IMR-90 (cell line): ENCODE results near the gene ACBD3. TPM values are rescaled to one million over a fixed set of nuclear protein-coding genes. Genes with fewer than 3 reads are reported as not detected.

Source experiments
- ATAC-seq: fragments of 200-7000 bp; cut with Tn5 transposase; 2 replicates; pipeline ENCODE4 v1.9.1; 2020; ENCODE audit warnings: low read depth, mild to moderate bottlenecking, moderate library complexity
- BruUV-seq: library from RNA; stranded (reverse); fragments of 400-500 nt; replicated peaks from 2 replicates; lab custom pipeline; 2021; lab: Mats Ljungman, UMichigan
- CTCF ChIA-PET: fragments of 300-600 bp; formaldehyde crosslinking; extraction: SDS; loops from one replicate; lab custom pipeline; 2021; ENCODE audit warnings: antibody characterized with exemption; lab: Yijun Ruan, JAX
- POLR2A ChIA-PET: fragments of 300-600 bp; sonication (Branson Sonifier 250); formaldehyde crosslinking; loops from one replicate; lab custom pipeline; 2022; ENCODE audit warnings: antibody characterized with exemption; ENCODE audit not compliant: unreplicated experiment; lab: Charles Lee
- DNase-seq: peaks from one replicate; pipeline ENCODE4 v3.0.0; 2013
- H2AFZ ChIP-seq: replicated peaks from 2 replicates; pipeline ENCODE3; 2013; ENCODE audit warnings: low read length, mild to moderate bottlenecking; ENCODE audit not compliant: poor library complexity
- H2AK5ac ChIP-seq: 2 replicates; pipeline ENCODE4 v1.6.1; 2013; ENCODE audit warnings: low read depth, low read length, inconsistent platforms
- H2AK9ac ChIP-seq: replicated peaks from 2 replicates; pipeline ENCODE3; 2013; ENCODE audit warnings: mild to moderate bottlenecking, low read depth, low read length, moderate library complexity; ENCODE audit not compliant: poor library complexity
- H2BK120ac ChIP-seq: 2 replicates; pipeline ENCODE4 v1.6.1; 2013; ENCODE audit warnings: low read depth, low read length, inconsistent platforms
- H2BK15ac ChIP-seq: 3 replicates; pipeline ENCODE4 v1.6.1; 2013; ENCODE audit warnings: low read depth, low read length, inconsistent platforms
- H2BK20ac ChIP-seq: 2 replicates; pipeline ENCODE4 v1.6.1; 2013; ENCODE audit warnings: low read depth, mild to moderate bottlenecking, inconsistent platforms, low read length, moderate library complexity
- H2BK5ac ChIP-seq: 2 replicates; pipeline ENCODE4 v1.6.1; 2013; ENCODE audit warnings: mild to moderate bottlenecking, low read depth, low read length, inconsistent platforms; ENCODE audit not compliant: poor library complexity, severe bottlenecking
- H3K14ac ChIP-seq: replicated peaks from 2 replicates; pipeline ENCODE4 v1.6.1; 2013; ENCODE audit warnings: low read depth, low read length, inconsistent platforms
- H3K18ac ChIP-seq: 2 replicates; pipeline ENCODE4 v1.6.1; 2013; ENCODE audit warnings: low read depth, low read length, control low read depth
- H3K23ac ChIP-seq: 2 replicates; pipeline ENCODE4 v1.6.1; 2013; ENCODE audit warnings: low read depth, low read length, inconsistent platforms
- H3K27ac ChIP-seq: 2 replicates; pipeline ENCODE4 v1.5.1; 2013; ENCODE audit warnings: mild to moderate bottlenecking, control low read depth, low read length; ENCODE audit not compliant: insufficient read depth
- H3K27me3 ChIP-seq: 2 replicates; pipeline ENCODE4 v1.6.1; 2013; ENCODE audit warnings: low read length; ENCODE audit not compliant: control insufficient read depth, insufficient read depth
- H3K36me3 ChIP-seq: 2 replicates; pipeline ENCODE4 v1.6.1; 2013; ENCODE audit warnings: low read length, mixed read lengths; ENCODE audit not compliant: control insufficient read depth, insufficient read depth
- H3K4ac ChIP-seq: 2 replicates; pipeline ENCODE4 v1.6.1; 2013; ENCODE audit warnings: low read depth, low read length, inconsistent platforms
- H3K4me1 ChIP-seq: 2 replicates; pipeline ENCODE4 v1.6.1; 2013; ENCODE audit warnings: low read length, mixed read lengths; ENCODE audit not compliant: control insufficient read depth, insufficient read depth
- H3K4me2 ChIP-seq: 2 replicates; pipeline ENCODE4 v1.6.1; 2013; ENCODE audit warnings: low read depth, mild to moderate bottlenecking, control low read depth, low read length, moderate library complexity
- H3K4me3 ChIP-seq: 2 replicates; pipeline ENCODE4 v1.5.1; 2013; ENCODE audit warnings: low read depth, mild to moderate bottlenecking, control low read depth, low read length, moderate library complexity; ENCODE audit not compliant: insufficient read depth
- H3K56ac ChIP-seq: 2 replicates; pipeline ENCODE4 v1.6.1; 2013; ENCODE audit warnings: low read length, inconsistent platforms; ENCODE audit not compliant: insufficient read depth; ENCODE audit errors: extremely low read depth
- H3K79me1 ChIP-seq, 2 experiments: 2 replicates each; pipeline ENCODE4 v1.6.1; 2013; ENCODE audit warnings: low read length in 2 of 2, inconsistent platforms in 1 of 2, low read depth in 1 of 2
- H3K9ac ChIP-seq: 2 replicates; pipeline ENCODE4 v1.6.1; 2013; ENCODE audit warnings: low read depth, low read length, control low read depth
- H3K9me1 ChIP-seq: 2 replicates; pipeline ENCODE4 v1.6.1; 2013; ENCODE audit warnings: low read length, inconsistent platforms; ENCODE audit not compliant: insufficient read depth
- H3K9me3 ChIP-seq: 2 replicates; pipeline ENCODE4 v1.6.1; 2013; ENCODE audit warnings: low read length; ENCODE audit not compliant: control insufficient read depth, insufficient read depth
- H4K20me1 ChIP-seq: 2 replicates; pipeline ENCODE4 v1.6.1; 2013; ENCODE audit warnings: low read length, inconsistent platforms; ENCODE audit not compliant: insufficient read depth
- H4K5ac ChIP-seq: 2 replicates; pipeline ENCODE4 v1.6.1; 2013; ENCODE audit warnings: mild to moderate bottlenecking, low read depth, low read length, control low read depth
- H4K8ac ChIP-seq, 2 experiments: 2 replicates each; pipeline ENCODE4 v1.6.1; 2013; ENCODE audit warnings: low read depth in 2 of 2, low read length in 2 of 2, control low read depth in 1 of 2, inconsistent platforms in 1 of 2
- H4K91ac ChIP-seq: 2 replicates; pipeline ENCODE4 v1.6.1; 2013; ENCODE audit warnings: low read depth, low read length, inconsistent platforms; ENCODE audit not compliant: insufficient read depth
- BHLHE40 ChIP-seq: fragments of 150-350 bp; IDR thresholded peaks from 2 replicates; pipeline ENCODE4 v1.6.1; 2016; ENCODE audit warnings: mild to moderate bottlenecking, low read depth, low read length
- CEBPB ChIP-seq: IDR thresholded peaks from 2 replicates; pipeline ENCODE4 v1.6.1; 2012; ENCODE audit warnings: low read depth, low read length, improper control_type of control experiment
- CHD1 ChIP-seq: IDR thresholded peaks from 2 replicates; pipeline ENCODE4 v1.6.1; 2012; ENCODE audit warnings: low read depth, low read length, improper control_type of control experiment
- CTCF ChIP-seq: conservative IDR thresholded peaks from 2 replicates; pipeline ENCODE4 v1.5.1; 2012; ENCODE audit warnings: mild to moderate bottlenecking, low read depth, low read length, improper control_type of control experiment
- FOS ChIP-seq: fragments of 150-350 bp; IDR thresholded peaks from 2 replicates; pipeline ENCODE4 v1.6.1; 2016; ENCODE audit warnings: low read depth, low read length
- MAFK ChIP-seq: IDR thresholded peaks from 2 replicates; pipeline ENCODE4 v1.6.1; 2012; ENCODE audit warnings: low read depth, low read length, improper control_type of control experiment
- MXI1 ChIP-seq: IDR thresholded peaks from 2 replicates; pipeline ENCODE4 v1.6.1; 2012; ENCODE audit warnings: low read depth, mild to moderate bottlenecking, low read length, moderate library complexity, borderline replicate concordance
- NFE2L2 ChIP-seq: fragments of 150-350 bp; IDR thresholded peaks from 2 replicates; pipeline ENCODE4 v1.6.1; 2016; ENCODE audit warnings: low read depth, mild to moderate bottlenecking, low read length
- POLR2A ChIP-seq: IDR thresholded peaks from 2 replicates; pipeline ENCODE4 v1.6.1; 2012; ENCODE audit warnings: mild to moderate bottlenecking, low read depth, low read length
- RAD21 ChIP-seq: IDR thresholded peaks from 2 replicates; pipeline ENCODE4 v1.6.1; 2012; ENCODE audit warnings: low read length, improper control_type of control experiment
- RCOR1 ChIP-seq: IDR thresholded peaks from 2 replicates; pipeline ENCODE4 v1.6.1; 2012; ENCODE audit warnings: mild to moderate bottlenecking, low read length, improper control_type of control experiment; ENCODE audit not compliant: insufficient replicate concordance
- SMC3 ChIP-seq: fragments of 150-350 bp; IDR thresholded peaks from 2 replicates; pipeline ENCODE4 v1.6.1; 2016; ENCODE audit warnings: low read depth, mild to moderate bottlenecking, antibody characterized with exemption, low read length, moderate library complexity
- USF2 ChIP-seq: fragments of 150-350 bp; IDR thresholded peaks from 2 replicates; pipeline ENCODE4 v1.6.1; 2017; ENCODE audit warnings: mild to moderate bottlenecking, antibody characterized with exemption, low read length, low read depth
- WGBS, 2 experiments: methylation state at CpG; one replicate each; pipeline versions ENCODE4 v1.1.5 to v1.1.7; 2013; ENCODE audit warnings: missing lambda C conversion rate in 2 of 2; ENCODE audit not compliant: insufficient read length in 1 of 2; ENCODE audit errors: extremely low coverage in 2 of 2; 5-methylcytosine and 5-hydroxymethylcytosine counted together
- dilution Hi-C: fragments of 300-500 bp; cut with HindIII; formaldehyde crosslinking; loops from one replicate; pipeline ENCODE4 v1.14.3; 2018; ENCODE audit warnings: low sequenced_read_pairs; ENCODE audit not compliant: unreplicated experiment
- in situ Hi-C: fragments of 300-500 bp; cut with MboI; formaldehyde crosslinking; loops from 3 replicates; pipeline ENCODE4 v1.14.3; 2019; ENCODE audit warnings: low sequenced_read_pairs, inconsistent platforms, mixed read lengths
- intact Hi-C: fragments of 100-400 bp; cut with micrococcal nuclease; formaldehyde crosslinking; loops from 2 replicates; pipeline ENCODE4 v1.10.0; 2022
- polyA plus RNA-seq, 3 experiments: library from polyadenylated mRNA; depleted of rRNA; stranded (reverse); fragments of >200 nt; gene quantifications; 2 replicates each; pipeline ENCODE4 v1.2.3, GENCODE V29; 2012; ENCODE audit warnings: low replicate concordance in 1 of 3
- total RNA-seq: library from RNA; depleted of rRNA; stranded (reverse); fragments of >200 nt; gene quantifications from 2 replicates; pipeline ENCODE4 v1.2.3, GENCODE V29; 2012
- TF ChIP-seq, protein P1 (sequence below): fragments of 150-350 bp; IDR thresholded peaks from 2 replicates; pipeline ENCODE4 v1.6.1; 2016; ENCODE audit warnings: low read depth, mild to moderate bottlenecking, low read length, moderate library complexity, borderline replicate concordance

ACBD3 gene
- total and polyA plus RNA-seq, 2 of the 4 experiments (the other 2 are of a cell fraction): 30.3 to 59.7 TPM

DNA sequence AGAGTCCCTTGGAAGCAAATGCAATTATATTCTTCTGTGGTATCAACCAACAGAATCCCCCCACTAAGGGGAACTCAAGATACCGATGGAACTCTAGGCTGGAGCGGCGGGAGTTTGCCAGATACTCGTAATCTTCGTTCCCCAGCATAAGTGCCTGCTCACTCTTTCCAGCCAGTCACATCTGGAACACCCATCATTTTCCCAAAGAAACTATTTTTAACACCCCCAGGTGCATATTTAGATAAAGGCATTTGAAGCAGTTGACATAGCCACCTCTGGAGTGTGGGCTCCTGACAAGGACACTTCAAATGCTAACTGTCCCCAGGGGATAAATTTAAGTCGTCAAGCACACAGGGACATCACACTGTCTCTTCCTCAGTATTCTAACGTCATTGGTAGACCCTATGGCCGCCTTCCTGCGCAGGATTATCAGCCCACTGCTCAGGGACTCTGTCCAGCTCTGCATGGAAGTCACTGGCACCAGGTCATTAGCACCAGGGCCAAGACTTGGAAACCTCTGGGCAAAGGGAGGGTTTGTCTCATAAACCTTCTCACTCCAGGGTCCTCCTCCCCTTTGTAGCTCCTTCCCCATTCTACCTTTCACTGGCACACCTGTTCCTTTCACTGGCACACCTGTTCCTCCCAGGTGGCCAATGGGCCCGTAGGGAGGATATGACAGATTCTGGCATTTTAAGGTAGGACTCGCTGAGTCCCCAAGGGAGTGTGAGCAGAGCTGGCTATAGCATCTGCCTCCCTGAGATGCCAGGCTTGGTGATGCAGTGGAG is 75.3 kb downstream of the ACBD3 start:
- Histone ChIP-seq H2AK9ac (peak overlapping the region; percentile 4), H3K14ac (no peak overlapping the region; the same call in 1 of the 2 replicates), H2AFZ (peak overlapping the region; percentile 91), H3K9me1 (no peaks in the 10 kb centered on the region), H2BK20ac (no peak overlapping the region), H4K8ac (peak overlapping the region; percentile 64 to 77; a peak in 3 of 4 replicates), H3K9me3 (no peaks in the 10 kb centered on the region), H2BK15ac (no peak overlapping the region), H3K36me3 (no peaks in the 10 kb centered on the region), H3K4me1 (peaks cover 4% of the 10 kb centered on the region; the same call in 1 of the 2 replicates), H3K23ac (0 out of 2 replicates have a peak overlapping the region, but pooled peaks have one; percentile 32), H3K4ac (peak overlapping the region; percentile 66), H3K27me3 (no peaks in the 10 kb centered on the region), H3K4me3 (peak overlapping the region; percentile 57), H3K79me1 (no peaks in the 10 kb centered on the region), H3K9ac (peak overlapping the region; percentile 46), H3K56ac (peak overlapping the region; percentile 46; the same call in 1 of the 2 replicates), H3K18ac (no peak overlapping the region), H3K27ac (peak overlapping the region; percentile 69), H4K5ac (peak overlapping the region; percentile 38), H2BK5ac (peak overlapping the region; percentile 62), H2BK120ac (0 out of 2 replicates have a peak overlapping the region, but pooled peaks have one; percentile 32), H3K4me2 (peak overlapping the region; percentile 88), H4K91ac (peak overlapping the region; percentile 39; the same call in 1 of the 2 replicates), H4K20me1 (no peaks in the 10 kb centered on the region), H2AK5ac (no peak overlapping the region)
- intact Hi-C loops (no loop called here), dilution Hi-C loops (no loop called here), in situ Hi-C loops (no loop called here)
- DNase-seq (no peak), ATAC-seq (no peak)
- ChIA-PET CTCF (interaction anchor here (0.9 to 2.1 kb wide), 3 partner anchors 14 to 85 kb away, joined by 3 to 9 read pairs (median 4); no protein-coding TSS in a partner anchor), POLR2A (no interaction called here)
- 75% methylated on average over 1 of the region's 11 CpGs; no CpG with 5 or more reads in 1 of the 2 experiments for WGBS, 2 experiments
- BruUV-seq: no TSS peak
- TF ChIP-seq CEBPB (no peak), USF2 (no peak), MAFK (no peak), RCOR1 (no peak), MXI1 (no peak), CHD1 (no peak), RAD21 (no peak), SMC3 (no peak), BHLHE40 (no peak), FOS (no peak), NFE2L2 (no peak), POLR2A (no peak), CTCF (no peak)
- TF ChIP-seq, protein P1, sequence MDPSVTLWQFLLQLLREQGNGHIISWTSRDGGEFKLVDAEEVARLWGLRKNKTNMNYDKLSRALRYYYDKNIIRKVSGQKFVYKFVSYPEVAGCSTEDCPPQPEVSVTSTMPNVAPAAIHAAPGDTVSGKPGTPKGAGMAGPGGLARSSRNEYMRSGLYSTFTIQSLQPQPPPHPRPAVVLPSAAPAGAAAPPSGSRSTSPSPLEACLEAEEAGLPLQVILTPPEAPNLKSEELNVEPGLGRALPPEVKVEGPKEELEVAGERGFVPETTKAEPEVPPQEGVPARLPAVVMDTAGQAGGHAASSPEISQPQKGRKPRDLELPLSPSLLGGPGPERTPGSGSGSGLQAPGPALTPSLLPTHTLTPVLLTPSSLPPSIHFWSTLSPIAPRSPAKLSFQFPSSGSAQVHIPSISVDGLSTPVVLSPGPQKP: no peak
